ENCODE measurements around the gene SORCS2.
A peak's percentile ranks its signal among the peaks of the same experiment; 100 is the strongest.
"Not testable (repeated sequence)": the region's sequence is repeated elsewhere in the genome, so short reads cannot be mapped to it uniquely, and the experiment has no call there.

SORCS2 gene

GRCh38 chr4:7432531-7433375 is 240.4 kb downstream of the SORCS2 start:
- DNase-seq = no peak

DNA sequence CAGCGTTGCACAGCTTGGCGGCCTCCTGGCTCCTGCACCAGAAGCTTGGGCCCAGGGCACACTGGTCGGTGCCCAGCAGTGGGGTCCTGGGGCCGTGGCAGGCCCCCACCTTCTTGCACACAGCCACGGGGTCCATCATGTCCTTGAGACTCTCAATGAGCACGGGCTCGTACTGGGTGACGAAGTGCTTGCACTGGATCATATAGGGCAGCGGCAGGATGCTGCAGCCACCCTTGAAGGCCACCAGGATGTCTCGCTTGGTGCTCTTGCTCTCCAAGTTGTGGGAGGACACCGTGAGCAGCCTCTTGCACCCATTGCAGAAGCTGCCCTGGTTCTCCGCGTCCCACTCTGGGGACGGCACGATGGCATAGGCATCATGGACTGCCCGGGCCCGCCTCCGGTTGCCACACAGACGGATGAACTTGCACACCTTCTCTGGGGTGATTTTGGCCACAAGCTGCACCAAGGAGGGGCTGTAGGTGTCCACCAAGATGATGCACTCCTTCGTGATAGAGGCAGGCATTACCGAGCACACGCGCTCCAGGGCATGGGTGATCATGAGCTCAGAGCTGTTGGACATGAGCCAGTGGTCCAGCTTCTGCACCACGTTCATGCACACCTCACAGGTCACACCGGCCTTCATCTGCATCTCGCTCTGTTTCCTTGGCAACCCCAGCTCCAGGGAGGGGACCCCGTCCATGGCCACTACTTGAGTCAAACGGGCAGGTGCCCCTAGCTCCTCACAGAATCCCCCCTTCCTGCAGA is 241.2 kb downstream of the SORCS2 start:
- no peak for DNase-seq

DNA sequence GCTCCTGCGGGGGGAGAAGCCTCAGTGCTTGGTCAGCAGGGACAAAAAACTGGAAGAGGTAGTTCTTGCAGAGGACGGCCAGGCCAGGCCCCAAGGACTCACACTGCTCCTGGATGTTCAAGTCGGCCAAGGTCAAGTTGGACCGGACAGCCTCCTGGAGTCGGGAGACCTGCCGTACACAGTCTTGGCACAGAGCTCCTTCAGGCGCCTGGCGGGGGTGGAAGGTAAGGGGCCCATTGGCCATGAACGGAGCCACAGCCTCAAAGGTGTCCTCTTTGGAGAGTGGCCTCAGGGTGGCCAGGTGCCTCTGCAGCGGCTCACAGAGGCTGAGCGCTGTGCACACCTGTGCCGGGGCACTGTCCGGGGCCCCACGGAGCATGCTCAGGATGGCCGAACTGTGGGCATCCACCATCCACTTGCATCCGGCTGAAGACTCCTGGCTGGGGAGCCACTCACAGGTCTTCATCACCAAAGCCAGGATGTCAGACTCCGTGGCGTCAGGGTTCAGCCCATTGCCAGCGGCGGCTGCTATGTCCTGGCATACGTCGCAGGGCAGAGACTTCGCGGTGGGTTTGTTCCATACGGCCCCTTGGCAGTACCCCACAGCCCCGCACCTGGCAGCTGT is 241.9 kb downstream of the SORCS2 start:
- no peak for DNase-seq

GRCh38 chr4:7434766-7435150 is 242.4 kb downstream of the SORCS2 start, which contains the start of gene PSAPL1:
TSS of gene PSAPL1 (minus strand) at chr4:7434930. CDS start at chr4:7434879, 51 bp downstream.
- no peak for DNase-seq

DNA sequence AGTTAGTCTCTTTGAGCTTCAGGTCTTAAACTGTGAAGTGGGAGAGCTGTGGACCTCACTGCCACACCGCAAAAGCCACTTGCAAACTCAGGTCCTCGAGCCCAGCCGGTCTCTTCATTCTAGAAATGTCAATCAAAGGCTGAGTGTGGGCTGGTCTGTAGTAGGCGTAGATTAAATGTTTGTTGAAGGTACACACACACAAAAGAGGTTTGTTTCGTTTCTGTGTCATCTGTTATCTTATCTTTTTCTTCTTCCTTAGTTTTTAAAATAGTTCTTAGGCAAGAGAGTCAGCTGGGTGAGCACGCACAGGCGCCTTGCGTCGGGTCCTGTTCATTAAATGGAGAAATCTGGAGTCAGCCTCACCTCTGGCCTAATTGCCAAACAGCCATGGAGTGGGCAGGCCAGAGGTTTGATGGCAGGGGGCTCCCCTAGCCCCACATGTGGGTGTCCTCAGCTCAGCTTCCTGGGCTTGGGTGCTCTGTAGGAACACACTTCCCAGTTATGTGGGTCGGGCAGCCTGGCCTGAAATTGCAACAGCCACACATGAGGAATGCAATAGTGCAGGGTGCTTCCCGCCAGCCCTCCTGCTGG is 243.2 kb downstream of the SORCS2 start:
- no peak for DNase-seq

GRCh38 chr4:7436256-7436655 is 243.9 kb downstream of the SORCS2 start:
- DNase-seq = no peak

DNA sequence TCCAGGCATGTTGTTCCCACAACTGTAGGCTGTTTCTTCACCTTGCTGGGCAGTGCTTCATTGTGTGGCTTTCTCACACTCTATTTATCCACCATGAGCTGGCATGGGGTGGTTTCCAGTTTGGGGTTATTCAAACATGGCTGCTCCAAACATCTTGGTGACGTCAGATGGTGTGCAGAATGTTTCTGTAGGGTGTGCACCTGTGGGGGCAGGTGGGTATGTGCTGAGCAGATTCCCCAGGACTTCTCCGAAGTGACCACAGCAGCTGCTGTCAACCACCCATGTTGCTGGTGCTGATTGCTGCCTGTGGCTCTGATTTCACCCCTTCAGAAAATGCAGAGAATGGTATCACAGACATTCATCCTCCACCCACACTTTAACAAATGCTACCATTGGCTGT is 247.4 kb downstream of the SORCS2 start:
- no peak for DNase-seq

- no peak for DNase-seq
Observed at GRCh38 chr4:7441201-7441600, 248.9 kb downstream of the SORCS2 start.

- no peak for DNase-seq
Observed at GRCh38 chr4:7442574-7443162, 250.3 kb downstream of the SORCS2 start.

- DNase-seq = no peak
Observed at GRCh38 chr4:7444314-7444713, 252.0 kb downstream of the SORCS2 start.

DNA sequence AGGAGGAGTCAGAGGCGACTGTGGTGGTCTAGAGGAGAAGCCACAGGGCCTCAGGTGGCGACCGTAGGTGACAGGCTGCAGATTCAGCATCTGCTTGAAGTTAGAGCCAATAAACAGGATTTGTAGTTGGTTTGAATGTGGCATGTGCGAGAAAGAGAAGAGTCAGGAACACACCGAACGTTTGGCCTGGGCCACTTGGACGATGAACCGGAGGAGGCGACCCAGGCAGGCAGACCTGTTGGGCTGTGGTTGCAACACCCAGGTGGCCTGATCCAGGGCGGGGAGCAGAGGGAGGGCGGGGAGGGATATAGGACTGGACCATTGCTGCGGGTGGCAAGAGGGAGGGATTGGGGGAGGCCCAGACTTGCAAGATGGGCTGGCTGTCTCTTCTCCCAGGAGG is 252.4 kb downstream of the SORCS2 start:
- no peak for DNase-seq

GRCh38 chr4:7447236-7447635 is 254.9 kb downstream of the SORCS2 start:
- no peak for DNase-seq

DNA sequence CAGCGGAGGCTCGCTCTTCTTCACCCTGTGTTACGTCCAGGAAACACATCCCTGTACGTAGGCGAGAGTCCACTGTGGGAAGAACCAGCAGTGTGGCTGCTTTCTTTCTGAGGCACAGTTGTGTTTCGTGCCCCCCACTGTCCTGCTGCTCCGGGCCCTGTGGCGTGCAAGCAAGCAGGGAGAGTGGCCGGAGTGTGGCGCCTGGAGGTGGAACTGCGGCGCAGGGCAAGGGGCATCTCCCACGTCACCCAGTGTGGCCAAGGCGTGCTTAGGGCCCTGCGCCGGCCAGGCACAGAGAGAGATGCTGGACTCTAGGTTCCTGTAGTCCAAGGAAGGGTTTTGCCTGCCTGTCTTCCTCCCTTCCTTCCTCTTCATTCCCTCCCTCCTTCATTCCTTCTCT is 255.7 kb downstream of the SORCS2 start:
- no peak for DNase-seq

DNA sequence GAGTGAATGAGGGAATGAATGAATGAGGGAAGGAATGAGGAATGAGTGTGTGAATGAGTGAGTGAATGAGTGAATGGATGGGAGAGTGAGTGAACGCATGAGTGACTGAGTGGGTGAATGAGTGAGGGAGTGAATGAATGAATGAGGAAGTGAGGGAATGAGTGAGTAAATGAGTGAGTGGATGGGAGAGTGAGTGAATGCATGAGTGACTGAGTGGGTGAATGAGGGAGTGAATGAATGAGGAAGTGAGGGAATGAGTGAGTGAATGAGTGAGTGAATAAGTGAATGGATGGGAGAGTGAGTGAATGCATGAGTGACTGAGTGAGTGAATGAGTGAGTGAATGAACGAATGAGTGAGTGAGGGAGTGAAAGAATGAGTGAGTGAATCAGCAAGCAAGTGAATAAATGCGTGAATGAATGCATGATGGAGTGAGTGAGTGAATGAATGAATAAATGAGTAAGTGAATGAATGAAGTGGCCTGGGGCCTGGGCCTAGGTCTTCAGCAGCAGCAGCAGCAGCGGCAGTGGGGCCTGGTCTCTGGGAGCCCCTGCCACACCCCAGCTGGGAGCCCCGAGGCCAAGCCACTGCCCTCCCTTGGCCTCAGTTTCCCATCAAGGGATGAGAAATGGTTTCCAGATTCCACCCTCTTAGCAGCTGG is 258.6 kb downstream of the SORCS2 start:
- DNase-seq = no peak

- DNase-seq = no peak
Observed at GRCh38 chr4:7451434-7451789, 259.1 kb downstream of the SORCS2 start.

GRCh38 chr4:7451800-7452199 is 259.5 kb downstream of the SORCS2 start:
- DNase-seq = no peak

DNA sequence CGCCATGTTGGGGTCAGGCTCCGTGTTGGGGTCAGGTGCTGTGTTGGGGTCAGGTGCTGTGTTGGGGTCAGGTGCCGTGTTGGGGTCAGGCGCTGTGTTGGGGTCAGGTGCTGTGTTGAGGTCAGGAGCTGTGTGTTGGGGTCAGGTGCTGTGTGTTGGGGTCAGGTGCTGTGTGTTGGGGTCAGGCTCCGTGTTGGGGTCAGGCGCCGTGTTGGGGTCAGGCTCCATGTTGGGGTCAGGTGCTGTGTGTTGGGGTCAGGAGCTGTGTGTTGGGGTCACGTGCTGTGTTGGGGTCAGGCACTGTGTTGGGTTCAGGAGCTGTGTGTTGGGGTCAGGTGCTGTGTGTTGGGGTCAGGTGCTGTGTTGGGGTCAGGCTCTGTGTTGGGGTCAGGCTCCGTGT is 260.5 kb downstream of the SORCS2 start:
- DNase-seq = not testable (repeated sequence)

- no peak for DNase-seq
Observed at GRCh38 chr4:7457201-7458065, 265.1 kb downstream of the SORCS2 start.

- DNase-seq = no peak
Observed at GRCh38 chr4:7458066-7458425, 265.7 kb downstream of the SORCS2 start.

- DNase-seq = no peak
Observed at GRCh38 chr4:7458477-7458876, 266.1 kb downstream of the SORCS2 start.

DNA sequence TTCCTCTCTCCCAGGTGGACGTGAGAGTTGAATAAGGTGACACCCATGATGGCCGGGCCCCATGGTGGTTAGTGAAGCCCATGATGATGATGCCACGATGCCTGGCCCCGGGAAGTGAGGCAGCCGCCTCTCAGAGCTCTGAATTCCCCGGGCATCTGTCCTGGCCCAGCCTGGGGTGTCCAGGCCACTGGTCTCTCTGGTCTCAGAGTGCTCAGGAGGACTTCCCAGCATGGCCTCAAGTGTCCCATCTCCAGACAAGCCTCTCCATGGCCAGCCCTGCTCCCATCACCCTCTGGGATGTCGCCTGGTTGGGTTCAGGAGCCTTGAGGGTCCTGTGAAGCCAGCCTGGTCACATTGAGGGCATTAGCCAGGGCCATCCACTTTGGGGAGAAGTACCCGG is 267.1 kb downstream of the SORCS2 start:
- no peak for DNase-seq

GRCh38 chr4:7460566-7460965 is 268.2 kb downstream of the SORCS2 start:
- DNase-seq = peak; percentile 81

Data from retina (tissue), 1 donor.